ENCODE measurements around the gene TREML2. TPM values are rescaled to one million over a fixed set of nuclear protein-coding genes. Genes with fewer than 3 reads are reported as not detected.
"Not testable (repeated sequence)": the region's sequence is repeated elsewhere in the genome, so short reads cannot be mapped to it uniquely, and the experiment has no call there.

Gene TREML2
- total and polyA plus RNA-seq, 4 donors, result 0.06 to 4.4 (median 1.0) TPM

DNA sequence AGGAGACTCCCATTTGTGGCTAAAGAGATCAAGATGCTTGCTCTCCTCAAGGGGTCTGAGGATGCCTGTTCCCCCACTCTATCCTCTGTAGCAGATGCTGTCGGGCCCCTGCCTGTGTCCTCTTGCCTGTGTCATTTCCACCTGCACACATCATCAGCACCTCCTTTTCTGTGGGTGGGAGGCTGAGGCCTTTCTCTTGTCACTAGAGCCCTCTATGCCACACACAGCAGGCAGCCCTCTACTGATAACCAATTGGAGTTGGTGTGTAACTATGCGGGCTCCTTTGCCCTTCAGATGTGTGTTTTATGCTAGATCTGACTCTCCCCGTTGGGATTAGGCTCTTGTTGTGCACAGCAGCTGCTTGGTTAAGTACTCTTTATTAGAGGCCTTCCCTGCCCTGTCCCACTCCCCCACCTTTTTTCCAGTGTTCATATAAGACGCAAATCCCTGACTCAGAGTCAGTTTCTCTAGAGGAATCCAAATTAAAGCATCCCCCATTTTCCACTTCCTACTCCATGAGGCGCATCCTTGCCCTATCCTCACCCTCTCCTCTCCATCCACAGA lies 7.7 kb downstream of the TREML2 start:
- peaks cover 0 to 20% (median 0%) of the 10 kb centered on the region in 4 donors for H3K9me3 ChIP-seq (ENCODE audit: control insufficient read depth in 4 of 4, insufficient read depth in 3 of 4, low read length in 3 of 4)
- H3K36me3 ChIP-seq (ENCODE audit: control insufficient read depth in 4 of 4, insufficient read depth in 4 of 4, low read length in 4 of 4), result no peaks in the 10 kb centered on the region
- DNase-seq (no peak), ATAC-seq (ENCODE audit: insufficient read depth, low FRiP score) (no peak)
- no peak overlapping the region for H3K4me3 ChIP-seq
- TF ChIP-seq, protein P1, sequence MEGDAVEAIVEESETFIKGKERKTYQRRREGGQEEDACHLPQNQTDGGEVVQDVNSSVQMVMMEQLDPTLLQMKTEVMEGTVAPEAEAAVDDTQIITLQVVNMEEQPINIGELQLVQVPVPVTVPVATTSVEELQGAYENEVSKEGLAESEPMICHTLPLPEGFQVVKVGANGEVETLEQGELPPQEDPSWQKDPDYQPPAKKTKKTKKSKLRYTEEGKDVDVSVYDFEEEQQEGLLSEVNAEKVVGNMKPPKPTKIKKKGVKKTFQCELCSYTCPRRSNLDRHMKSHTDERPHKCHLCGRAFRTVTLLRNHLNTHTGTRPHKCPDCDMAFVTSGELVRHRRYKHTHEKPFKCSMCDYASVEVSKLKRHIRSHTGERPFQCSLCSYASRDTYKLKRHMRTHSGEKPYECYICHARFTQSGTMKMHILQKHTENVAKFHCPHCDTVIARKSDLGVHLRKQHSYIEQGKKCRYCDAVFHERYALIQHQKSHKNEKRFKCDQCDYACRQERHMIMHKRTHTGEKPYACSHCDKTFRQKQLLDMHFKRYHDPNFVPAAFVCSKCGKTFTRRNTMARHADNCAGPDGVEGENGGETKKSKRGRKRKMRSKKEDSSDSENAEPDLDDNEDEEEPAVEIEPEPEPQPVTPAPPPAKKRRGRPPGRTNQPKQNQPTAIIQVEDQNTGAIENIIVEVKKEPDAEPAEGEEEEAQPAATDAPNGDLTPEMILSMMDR (IDR thresholded peaks at IDR 0.05; ENCODE audit: control extremely low read depth, extremely low read depth), result no peak
- H3K27me3 ChIP-seq (ENCODE audit: control insufficient read depth in 3 of 3, insufficient read depth in 3 of 3, low read length in 2 of 3), result peaks cover 0 to 19% (median 0%) of the 10 kb centered on the region in 3 donors
- H3K4me1 ChIP-seq (ENCODE audit: control insufficient read depth in 5 of 5, insufficient read depth in 5 of 5, low read length in 5 of 5), result no peaks in the 10 kb centered on the region
- 72 to 89% methylated on average over 5 of the region's 5 CpGs for WGBS, 2 donors
- no peak overlapping the region for H3K9ac ChIP-seq (ENCODE audit: insufficient read depth in 1 of 2, low read length in 2 of 2)
- H3K27ac ChIP-seq (ENCODE audit: low read depth in 1 of 2, low read length in 1 of 2), result no peak overlapping the region

DNA sequence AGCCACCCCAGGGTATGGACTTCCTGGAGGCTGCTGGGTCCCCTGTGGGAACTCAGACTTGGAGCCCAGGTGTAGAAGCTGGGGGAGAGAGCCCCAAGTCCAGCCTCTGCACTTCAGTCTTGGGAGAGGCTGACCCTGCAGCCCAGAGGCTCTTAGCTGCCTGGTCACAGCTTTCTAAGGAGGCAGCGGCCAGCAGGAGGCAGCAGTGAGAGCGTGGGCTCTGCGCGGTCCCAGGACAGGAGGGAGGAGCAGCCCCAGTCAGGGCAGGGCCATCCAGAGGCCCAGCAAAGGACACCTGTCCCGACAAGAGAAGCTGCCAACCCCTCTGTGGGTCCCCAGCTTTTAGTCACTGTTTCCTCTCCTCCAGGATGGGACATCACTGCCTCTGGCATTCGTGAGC lies 9.4 kb downstream of the TREML2 start:
- TF ChIP-seq, protein P1 (IDR thresholded peaks at IDR 0.05; ENCODE audit: control extremely low read depth, extremely low read depth), result no peak
- WGBS, 2 donors, result 24 to 30% methylated on average over 6 of the region's 6 CpGs
- H3K27ac ChIP-seq (ENCODE audit: low read depth in 1 of 2, low read length in 1 of 2), result no peak overlapping the region
- H3K4me3 ChIP-seq, result no peak overlapping the region
- H3K9me3 ChIP-seq (ENCODE audit: control insufficient read depth in 4 of 4, insufficient read depth in 3 of 4, low read length in 3 of 4), result peaks cover 0 to 20% (median 0%) of the 10 kb centered on the region in 4 donors
- peaks cover 0 to 17% (median 0%) of the 10 kb centered on the region in 3 donors for H3K27me3 ChIP-seq (ENCODE audit: control insufficient read depth in 3 of 3, insufficient read depth in 3 of 3, low read length in 2 of 3)
- H3K4me1 ChIP-seq (ENCODE audit: control insufficient read depth in 5 of 5, insufficient read depth in 5 of 5, low read length in 5 of 5), result no peaks in the 10 kb centered on the region
- H3K9ac ChIP-seq (ENCODE audit: insufficient read depth in 1 of 2, low read length in 2 of 2), result no peak overlapping the region
- DNase-seq, result no peak
- ATAC-seq (ENCODE audit: insufficient read depth, low FRiP score), result peak; percentile 19
- no peaks in the 10 kb centered on the region for H3K36me3 ChIP-seq (ENCODE audit: control insufficient read depth in 4 of 4, insufficient read depth in 4 of 4, low read length in 4 of 4)

DNA sequence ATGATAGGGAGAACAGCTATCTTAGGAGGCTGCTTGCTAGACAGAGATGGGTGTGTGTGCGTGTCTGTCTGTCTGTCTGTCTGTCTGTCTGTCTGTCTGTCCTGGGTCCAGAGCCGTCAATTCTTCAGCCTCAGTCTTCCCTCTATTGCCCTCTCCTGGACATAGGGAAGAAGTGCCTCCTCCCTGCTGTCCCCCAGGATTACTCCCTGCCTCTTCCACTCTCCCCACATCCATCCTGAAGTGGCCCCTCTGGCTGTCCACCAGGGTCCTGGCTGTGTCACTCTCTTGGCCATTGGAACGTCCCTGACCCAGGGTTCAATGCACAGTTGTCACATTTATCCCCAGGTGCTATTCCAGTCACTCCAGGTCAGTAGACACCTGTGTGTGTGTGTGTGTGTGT lies 10.2 kb downstream of the TREML2 start:
- TF ChIP-seq, protein P1 (IDR thresholded peaks at IDR 0.05; ENCODE audit: control extremely low read depth, extremely low read depth), result no peak
- Histone ChIP-seq H3K9me3 (ENCODE audit: control insufficient read depth in 4 of 4, insufficient read depth in 3 of 4, low read length in 3 of 4) (peaks cover 0 to 20% (median 0%) of the 10 kb centered on the region in 4 donors), H3K27me3 (ENCODE audit: control insufficient read depth in 3 of 3, insufficient read depth in 3 of 3, low read length in 2 of 3) (peaks cover 0 to 13% (median 0%) of the 10 kb centered on the region in 3 donors), H3K36me3 (ENCODE audit: control insufficient read depth in 4 of 4, insufficient read depth in 4 of 4, low read length in 4 of 4) (no peaks in the 10 kb centered on the region), H3K4me3 (no peak overlapping the region), H3K4me1 (ENCODE audit: control insufficient read depth in 5 of 5, insufficient read depth in 5 of 5, low read length in 5 of 5) (no peaks in the 10 kb centered on the region), H3K9ac (ENCODE audit: insufficient read depth in 1 of 2, low read length in 2 of 2) (no peak overlapping the region), H3K27ac (ENCODE audit: low read depth in 1 of 2, low read length in 1 of 2) (no peak overlapping the region)
- ATAC-seq (ENCODE audit: insufficient read depth, low FRiP score) (no peak), DNase-seq (no peak)
- WGBS, 2 donors, result 78 to 97% methylated on average over 3 of the region's 3 CpGs

DNA sequence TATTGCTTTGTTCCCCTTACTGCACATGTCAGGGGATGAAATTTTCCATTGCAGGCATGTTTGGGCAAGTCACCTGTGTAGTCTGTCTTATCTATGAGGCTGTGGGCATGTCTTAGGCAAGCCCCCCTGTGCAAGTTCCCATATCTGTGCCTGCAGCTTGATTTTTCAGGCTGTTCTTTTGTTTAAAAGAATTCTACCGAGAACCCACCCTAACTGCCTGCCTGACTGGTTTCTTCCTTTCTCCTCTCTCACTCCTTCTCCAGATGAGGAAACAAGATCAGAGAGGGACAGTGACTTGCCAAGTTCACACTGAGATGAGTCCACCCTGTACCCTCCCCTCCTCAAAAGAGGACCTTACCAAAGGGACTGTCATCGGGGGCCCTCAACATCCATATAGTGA lies 11.0 kb downstream of the TREML2 start:
- H3K9me3 ChIP-seq (ENCODE audit: control insufficient read depth in 4 of 4, insufficient read depth in 3 of 4, low read length in 3 of 4), result peaks cover 0 to 20% (median 0%) of the 10 kb centered on the region in 4 donors
- WGBS, 2 donors, result 96 to 100% methylated on average over 2 of the region's 2 CpGs

DNA sequence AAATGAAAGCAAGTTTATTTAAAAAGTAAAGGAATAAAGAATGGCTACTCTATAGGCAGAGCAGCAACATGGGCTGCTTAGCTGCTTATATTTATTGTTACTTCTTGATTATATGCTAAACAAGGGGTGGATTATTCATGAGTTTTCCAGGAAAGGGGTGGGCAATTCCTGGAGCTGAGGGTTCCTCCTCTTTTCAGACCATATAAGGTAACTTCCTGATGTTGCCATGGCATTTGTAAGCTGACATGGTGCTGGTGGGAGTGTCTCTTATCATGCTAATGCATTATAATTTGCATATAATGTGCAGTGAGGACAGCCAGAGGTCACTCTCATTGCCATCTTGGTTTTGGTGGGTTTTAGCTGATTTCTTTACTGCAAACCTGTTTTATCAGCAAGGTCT lies 11.9 kb downstream of the TREML2 start:
- Histone ChIP-seq H3K27me3 (ENCODE audit: control insufficient read depth in 3 of 3, insufficient read depth in 3 of 3, low read length in 2 of 3) (peaks cover 0 to 10% (median 0%) of the 10 kb centered on the region in 3 donors), H3K9me3 (ENCODE audit: control insufficient read depth in 4 of 4, insufficient read depth in 3 of 4, low read length in 3 of 4) (peaks cover 0 to 20% (median 0%) of the 10 kb centered on the region in 4 donors)
- H3K27ac ChIP-seq (ENCODE audit: low read depth in 1 of 2, low read length in 1 of 2); H3K4me3 ChIP-seq; H3K36me3 ChIP-seq (ENCODE audit: control insufficient read depth in 4 of 4, insufficient read depth in 4 of 4, low read length in 4 of 4); H3K4me1 ChIP-seq (ENCODE audit: control insufficient read depth in 5 of 5, insufficient read depth in 5 of 5, low read length in 5 of 5); DNase-seq; H3K9ac ChIP-seq (ENCODE audit: insufficient read depth in 1 of 2, low read length in 2 of 2); ATAC-seq (ENCODE audit: insufficient read depth, low FRiP score): not testable (repeated sequence)

More for the DNA sequence above, 11.0 kb downstream of the TREML2 start:
- ATAC-seq (ENCODE audit: insufficient read depth, low FRiP score) (no peak), DNase-seq (no peak)
- no peak overlapping the region for H3K27ac ChIP-seq (ENCODE audit: low read depth in 1 of 2, low read length in 1 of 2)
- no peak overlapping the region for H3K9ac ChIP-seq (ENCODE audit: insufficient read depth in 1 of 2, low read length in 2 of 2)
- no peaks in the 10 kb centered on the region for H3K4me1 ChIP-seq (ENCODE audit: control insufficient read depth in 5 of 5, insufficient read depth in 5 of 5, low read length in 5 of 5)
- H3K4me3 ChIP-seq, result no peak overlapping the region
- peaks cover 0 to 13% (median 0%) of the 10 kb centered on the region in 3 donors for H3K27me3 ChIP-seq (ENCODE audit: control insufficient read depth in 3 of 3, insufficient read depth in 3 of 3, low read length in 2 of 3)
- H3K36me3 ChIP-seq (ENCODE audit: control insufficient read depth in 4 of 4, insufficient read depth in 4 of 4, low read length in 4 of 4), result no peaks in the 10 kb centered on the region
- TF ChIP-seq, protein P1 (IDR thresholded peaks at IDR 0.05; ENCODE audit: control extremely low read depth, extremely low read depth), result no peak

All from lung (tissue), 12 donors.